Activated CD4-positive, alpha-beta T cell treated with anti-CD3 and anti-CD28 coated beads for 1 hour (primary cell): ENCODE measurements around the gene ZNHIT3.
"Not testable (repeated sequence)": the region's sequence is repeated elsewhere in the genome, so short reads cannot be mapped to it uniquely, and the experiment has no call there.

Experiments
- DNase-seq: peaks from one replicate; pipeline ENCODE4 v3.0.0-alpha.2; 2020

The ZNHIT3 gene

DNA sequence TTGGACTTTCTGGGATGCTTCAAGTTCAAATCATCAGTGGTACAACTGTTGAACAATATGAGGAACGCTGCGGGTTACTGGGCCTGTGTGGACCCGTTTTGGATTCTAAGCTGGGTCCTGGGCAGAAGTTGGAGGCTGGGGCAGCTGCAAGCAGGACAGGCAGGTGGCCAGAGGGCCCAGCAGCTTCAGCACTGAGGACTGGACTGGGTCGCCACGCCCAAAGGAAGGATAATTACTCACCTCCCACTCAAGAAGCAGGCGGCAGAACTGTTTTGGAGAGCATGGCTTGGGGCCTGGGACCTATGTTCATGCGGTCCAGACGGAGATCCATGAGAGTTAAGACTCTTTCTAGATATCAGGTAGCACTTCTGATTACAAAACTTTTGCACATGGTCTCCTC lies 1.5 kb upstream of the ZNHIT3 start:
- no peak for DNase-seq

DNA sequence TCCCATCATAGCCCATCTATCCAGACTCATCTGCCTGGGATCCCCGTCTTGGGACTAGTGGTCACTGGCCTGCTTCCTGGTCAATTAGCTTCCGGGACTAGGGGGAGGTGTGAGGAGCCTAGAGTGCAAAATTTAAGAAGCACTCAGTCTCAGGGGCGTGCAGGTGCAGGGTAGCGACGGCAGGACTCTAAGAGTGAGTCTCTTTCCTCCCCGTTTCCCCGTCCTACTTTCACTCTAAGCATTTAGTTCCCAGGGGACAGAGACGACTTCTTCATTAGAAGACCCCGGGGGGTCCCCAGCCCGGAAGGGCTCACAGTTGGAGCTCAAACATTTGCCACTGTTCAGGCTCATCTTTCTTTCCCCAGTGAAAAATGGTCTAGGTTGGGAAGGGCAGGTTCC lies 677 bp upstream of the ZNHIT3 start:
- no peak for DNase-seq

DNA sequence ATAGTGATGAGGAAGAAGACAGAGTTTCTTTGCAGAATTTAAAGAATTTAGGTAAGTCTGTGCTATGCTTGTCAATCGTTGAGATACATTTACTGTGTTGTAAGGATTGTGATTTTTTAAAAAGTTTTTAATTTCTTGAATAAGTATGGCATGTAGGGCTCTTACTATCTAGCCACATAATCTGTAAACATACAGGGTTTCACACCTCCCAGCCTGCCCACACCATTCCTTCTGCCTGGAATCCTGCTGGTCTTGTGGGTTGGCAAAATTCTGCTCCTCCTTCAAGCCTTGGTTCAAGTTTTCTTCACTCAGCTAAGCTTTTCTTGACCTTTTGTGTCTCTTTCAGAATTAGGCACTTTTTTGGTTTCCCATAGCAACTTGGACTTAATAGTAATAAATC lies 7.5 kb downstream of the ZNHIT3 start:
- DNase-seq: no peak

GRCh38 chr17:36494674-36495073 lies 8.2 kb downstream of the ZNHIT3 start:
- no peak for DNase-seq

DNA sequence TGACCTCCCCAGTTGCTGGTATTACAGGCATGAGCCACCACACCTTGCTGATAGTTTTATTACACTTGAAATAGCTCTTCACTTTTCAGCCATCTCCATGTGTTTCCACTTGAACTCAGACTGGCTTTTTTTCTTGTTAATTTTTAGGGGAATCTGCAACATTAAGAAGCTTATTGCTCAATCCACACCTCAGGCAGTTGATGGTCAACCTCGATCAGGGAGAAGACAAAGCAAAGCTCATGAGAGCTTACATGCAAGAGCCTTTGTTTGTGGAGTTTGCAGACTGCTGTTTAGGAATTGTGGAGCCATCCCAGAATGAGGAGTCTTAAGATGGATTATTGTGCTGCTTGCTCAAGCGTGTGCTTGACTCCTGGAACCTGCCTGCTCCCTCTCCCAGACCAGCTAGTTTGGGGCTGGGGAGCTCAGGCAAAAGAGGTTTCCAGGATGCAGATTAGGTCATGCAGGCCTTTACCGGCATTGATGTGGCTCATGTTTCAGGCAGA lies 8.6 kb downstream of the ZNHIT3 start:
- no peak for DNase-seq

GRCh38 chr17:36496018-36496789 lies 9.7 kb downstream of the ZNHIT3 start:
- no peak for DNase-seq

DNA sequence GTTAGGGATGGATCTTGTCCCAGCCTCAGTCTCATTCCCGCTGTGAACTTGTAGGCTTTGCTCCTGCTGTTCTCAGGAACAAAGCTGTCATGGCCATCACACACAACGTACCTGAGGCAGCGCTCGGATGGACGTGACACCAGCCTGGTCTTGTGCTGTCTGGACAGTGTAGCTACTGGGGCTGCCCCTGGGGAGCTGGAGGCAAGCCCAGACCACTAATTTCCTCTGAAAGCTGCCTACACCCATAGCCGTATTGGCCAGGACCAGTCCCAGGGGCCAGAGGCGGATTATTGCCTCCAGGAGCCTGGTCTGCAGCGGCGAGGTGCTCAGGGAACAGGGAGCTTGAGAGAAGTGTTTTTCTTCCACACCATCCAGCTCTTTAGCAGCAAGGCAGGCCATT lies 11.7 kb downstream of the ZNHIT3 start:
- DNase-seq: no peak

- no peak for DNase-seq
These were observed 12.2 kb downstream of the ZNHIT3 start for GRCh38 chr17:36498560-36499300.

DNA sequence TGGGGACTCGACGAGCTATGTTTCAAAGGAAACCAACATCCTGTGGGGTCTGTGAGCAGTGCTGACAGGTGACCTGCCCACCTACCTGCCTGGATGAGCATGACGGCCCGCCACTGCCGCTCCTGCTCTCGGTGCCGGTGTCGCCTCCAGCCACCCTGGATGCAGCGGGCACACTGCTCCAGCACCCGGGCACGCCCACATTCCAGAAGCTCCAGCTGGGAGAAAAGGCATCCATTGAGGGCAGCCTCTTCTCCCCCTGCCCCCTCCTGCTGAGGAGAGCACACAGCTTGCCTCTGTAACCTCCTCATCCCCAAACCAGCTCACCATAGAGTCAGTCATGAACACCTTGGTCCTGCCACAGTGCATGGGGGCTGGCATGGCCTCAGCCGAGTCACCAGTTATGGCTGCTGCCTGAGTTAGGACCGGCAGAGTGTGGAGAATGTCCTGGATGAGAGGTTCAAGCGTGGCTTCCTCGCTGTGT lies 14.3 kb downstream of the ZNHIT3 start:
- DNase-seq: no peak

DNA sequence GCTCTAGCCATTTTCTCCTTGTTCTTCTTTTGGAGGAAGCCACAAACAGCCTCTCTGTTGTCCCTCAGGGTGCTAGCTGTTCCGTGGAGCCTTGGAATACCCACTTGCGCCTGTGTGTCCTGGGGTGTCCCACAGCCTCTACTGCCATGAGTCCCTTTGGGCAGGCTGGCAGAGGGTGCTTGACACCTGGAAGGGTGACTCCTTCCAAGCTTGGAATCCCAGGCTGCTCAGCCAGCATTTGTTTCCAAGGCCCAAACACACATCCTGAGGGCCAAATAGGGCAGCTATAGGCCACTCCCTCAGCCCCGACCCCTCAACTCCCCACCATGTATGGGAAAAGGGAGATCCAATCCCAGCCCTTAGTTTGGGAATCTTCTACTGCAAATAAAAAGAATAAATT lies 14.9 kb downstream of the ZNHIT3 start:
- no peak for DNase-seq

- DNase-seq: no peak
These were observed 15.5 kb downstream of the ZNHIT3 start for GRCh38 chr17:36501963-36502362.

DNA sequence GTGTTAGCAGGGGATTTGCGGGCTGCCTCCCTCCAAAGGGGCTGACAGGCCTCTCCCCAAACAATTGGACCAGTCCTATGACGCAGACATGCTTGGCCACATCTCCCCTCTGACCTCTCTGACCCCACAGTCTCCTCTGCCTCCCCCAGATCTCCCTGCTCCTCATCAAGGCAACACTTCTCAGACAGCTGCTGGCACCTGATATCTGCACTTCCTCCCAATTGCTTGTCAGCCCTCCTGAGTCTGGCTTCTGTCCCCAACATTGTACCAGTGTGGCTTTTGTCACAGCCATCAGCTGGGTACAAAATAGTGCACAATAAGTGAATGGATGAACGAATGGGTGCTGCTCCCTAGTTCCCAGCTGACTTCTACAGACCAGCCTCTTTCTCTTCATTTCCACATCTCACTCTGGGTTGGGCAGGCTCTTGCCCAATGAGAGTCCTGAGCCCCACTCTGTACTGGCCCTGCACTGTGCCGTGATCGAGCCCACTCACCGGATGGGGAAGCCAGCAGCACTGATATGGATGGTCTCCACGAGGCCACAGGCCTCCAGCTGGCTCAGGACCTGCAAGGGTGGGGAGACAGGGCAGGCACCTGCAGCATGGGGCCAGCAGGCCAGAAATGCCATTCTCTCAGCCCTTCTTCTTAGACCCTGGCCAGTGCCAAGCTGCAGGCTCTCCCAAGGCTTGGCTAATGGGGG lies 17.1 kb downstream of the ZNHIT3 start:
- DNase-seq: no peak

DNA sequence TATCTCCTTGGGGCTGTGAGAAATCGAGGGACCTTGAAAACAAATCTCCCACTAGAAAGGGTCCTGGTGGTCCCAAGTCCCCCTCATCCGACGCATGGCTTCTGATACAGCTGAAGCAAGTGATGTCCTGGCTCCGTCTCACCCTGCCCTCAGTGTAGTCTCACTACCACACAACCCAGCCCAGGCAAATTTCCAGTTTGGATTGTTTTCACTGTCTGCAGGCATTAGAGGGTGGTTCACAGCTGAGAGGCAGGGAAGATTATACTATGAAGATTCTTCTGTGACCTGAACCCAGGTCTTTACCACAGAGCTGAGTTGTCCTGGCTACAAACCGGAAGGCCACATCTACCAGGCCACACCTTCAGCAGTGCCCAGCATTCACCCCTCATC lies 17.7 kb downstream of the ZNHIT3 start:
- no peak for DNase-seq

- DNase-seq: no peak
These were observed 18.7 kb downstream of the ZNHIT3 start for GRCh38 chr17:36505171-36505570.

DNA sequence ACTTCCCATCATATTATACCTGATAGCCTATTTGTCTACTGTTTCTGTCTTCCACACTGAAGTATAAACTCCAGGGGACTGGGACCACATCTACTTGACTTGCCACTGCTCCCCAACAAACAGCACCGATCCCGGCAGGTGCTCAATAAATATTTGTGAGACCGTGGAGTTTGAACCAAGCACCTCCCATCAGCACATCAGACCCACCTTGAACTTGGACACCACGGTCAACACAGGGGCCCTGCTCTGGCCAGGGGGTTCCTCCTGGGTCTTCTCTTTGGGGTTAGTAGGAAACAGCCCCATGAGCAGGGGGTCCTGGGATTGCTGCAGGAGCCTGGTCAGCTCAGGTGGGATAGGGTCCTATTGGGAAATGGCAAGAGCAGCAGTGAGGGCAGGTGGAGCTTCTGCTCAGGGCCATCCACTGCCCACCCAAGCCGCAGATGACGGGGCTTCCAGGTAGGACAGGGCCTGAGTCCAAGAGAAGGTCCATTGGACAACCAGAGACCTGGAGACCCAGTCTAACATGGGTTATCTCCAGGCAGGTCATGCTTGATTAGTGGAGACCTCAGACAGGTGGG lies 19.9 kb downstream of the ZNHIT3 start:
- DNase-seq: no peak

DNA sequence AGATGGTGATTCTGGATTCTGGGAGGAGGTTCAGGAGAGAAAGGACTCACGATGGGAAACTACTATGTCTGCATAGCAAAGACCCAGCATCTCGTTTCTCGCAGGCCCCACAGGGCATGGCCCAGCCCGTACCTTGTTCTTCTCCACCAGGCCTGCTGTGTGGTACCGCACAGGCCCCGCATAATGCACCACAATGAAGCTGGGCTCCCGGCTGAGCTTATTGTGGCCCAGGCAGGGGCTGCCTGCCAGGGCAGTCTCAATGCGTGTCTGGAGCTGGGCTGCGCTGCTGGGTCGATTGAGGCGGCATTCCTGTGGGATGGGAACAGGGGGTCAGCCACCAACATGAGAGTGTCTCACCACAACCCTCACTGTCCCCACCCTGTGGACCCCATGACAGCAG lies 20.4 kb downstream of the ZNHIT3 start:
- no peak for DNase-seq

- DNase-seq: no peak
These were observed 20.8 kb downstream of the ZNHIT3 start for GRCh38 chr17:36507266-36507665.

DNA sequence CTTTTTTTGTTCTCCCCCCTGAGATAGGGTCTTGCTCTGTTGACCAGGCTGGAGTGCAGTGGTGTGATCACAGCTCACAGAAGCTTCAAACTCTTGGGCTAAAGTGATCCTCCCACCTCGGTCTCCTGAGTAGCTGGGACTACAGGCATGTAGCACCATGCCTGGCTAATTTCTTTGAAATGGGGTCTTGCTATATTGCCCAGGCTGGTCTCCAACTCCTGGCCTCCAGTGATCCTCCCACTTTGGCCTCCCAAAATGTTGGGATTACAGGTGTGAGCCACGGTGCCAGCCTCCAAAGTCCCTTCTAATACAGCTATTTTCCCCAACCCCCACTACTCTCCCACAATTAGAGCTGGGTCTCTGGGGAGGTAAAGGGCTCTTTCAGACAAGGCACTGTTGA lies 22.0 kb downstream of the ZNHIT3 start:
- DNase-seq: not testable (repeated sequence)

- no peak for DNase-seq
These were observed 22.9 kb downstream of the ZNHIT3 start for GRCh38 chr17:36509272-36509985.

GRCh38 chr17:36510636-36511035 lies 24.2 kb downstream of the ZNHIT3 start:
- DNase-seq: no peak

- no peak for DNase-seq
These were observed 24.7 kb downstream of the ZNHIT3 start for GRCh38 chr17:36511216-36511615.

DNA sequence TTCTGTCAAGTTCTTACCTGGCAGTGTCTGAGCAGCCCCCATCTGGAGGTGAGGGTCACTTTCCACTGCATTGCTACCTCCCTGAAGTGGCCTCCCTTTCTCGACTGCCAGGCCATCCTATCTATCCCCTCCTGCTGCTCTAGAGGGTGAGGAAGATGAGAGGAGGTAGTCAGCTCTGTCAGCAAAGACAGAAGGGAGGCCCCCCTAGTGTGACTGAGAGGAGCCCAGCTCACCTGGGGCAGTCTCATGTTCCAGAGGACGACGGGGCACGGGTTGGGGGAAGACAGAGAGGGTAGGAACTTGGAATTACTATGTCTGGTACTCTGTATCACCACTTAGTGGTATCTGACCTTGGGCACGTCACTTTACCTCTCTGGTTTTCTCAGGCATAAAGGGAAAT lies 26.2 kb downstream of the ZNHIT3 start:
- no peak for DNase-seq

- DNase-seq: no peak
These were observed 28.4 kb downstream of the ZNHIT3 start for GRCh38 chr17:36514856-36515255.
